CD8-positive, alpha-beta memory T cell (primary cell): ENCODE data around the gene MTM1. TPM values are rescaled to one million over a fixed set of nuclear protein-coding genes. Genes with fewer than 3 reads are reported as not detected.

Experiments
- CTCF ChIA-PET: fragments of 350-600 bp; sonication (Branson Sonifier 250); formaldehyde crosslinking; loops from one replicate; lab custom pipeline; 2021; ENCODE audit warnings: antibody characterized with exemption; lab: Charles Lee
- POLR2A ChIA-PET: fragments of 350-600 bp; sonication (Branson Sonifier 250); formaldehyde crosslinking; loops from one replicate; lab custom pipeline; 2021; ENCODE audit warnings: antibody characterized with exemption; lab: Charles Lee
- DNase-seq, 5 donors: peaks; one replicate each; pipeline versions ENCODE4 v3.0.0 to v3.0.0-alpha.2; 2020 to 2022; ENCODE audit warnings: mixed read lengths in 1 of 5
- H3K27ac ChIP-seq: one replicate; pipeline ENCODE4 v1.7.0; 2013; ENCODE audit warnings: low read depth, mild to moderate bottlenecking, low read length, moderate library complexity
- H3K27me3 ChIP-seq: 2 replicates; pipeline ENCODE4 v1.7.0; 2013; ENCODE audit warnings: low read length, mild to moderate bottlenecking; ENCODE audit not compliant: insufficient read depth, poor library complexity, severe bottlenecking
- H3K36me3 ChIP-seq: 2 replicates; pipeline ENCODE4 v1.7.0; 2013; ENCODE audit warnings: mild to moderate bottlenecking, low read length, moderate library complexity; ENCODE audit not compliant: insufficient read depth
- H3K4me1 ChIP-seq: 2 replicates; pipeline ENCODE4 v1.7.0; 2013; ENCODE audit warnings: mild to moderate bottlenecking, low read length, moderate library complexity; ENCODE audit not compliant: insufficient read depth
- H3K4me3 ChIP-seq: 2 replicates; pipeline ENCODE4 v1.7.0; 2013; ENCODE audit warnings: mild to moderate bottlenecking, low read length
- H3K9me3 ChIP-seq: 2 replicates; pipeline ENCODE4 v1.7.0; 2013; ENCODE audit warnings: mild to moderate bottlenecking, low read length
- H3K27ac Mint-ChIP-seq, 8 donors: one replicate each; pipeline ENCODE4 v1.8.0; 2020 to 2021; ENCODE audit warnings: mixed read lengths in 8 of 8, mild to moderate bottlenecking in 6 of 8, inconsistent platforms in 3 of 8, moderate library complexity in 3 of 8
- H3K27me3 Mint-ChIP-seq, 2 donors: one replicate each; pipeline ENCODE4 v1.8.0; 2020 to 2021; ENCODE audit warnings: mixed read lengths in 2 of 2, mild to moderate bottlenecking in 1 of 2, moderate library complexity in 1 of 2
- H3K36me3 Mint-ChIP-seq, 3 donors: one replicate each; pipeline ENCODE4 v1.8.0; 2020 to 2021; ENCODE audit warnings: mixed read lengths in 3 of 3, inconsistent platforms in 1 of 3, mild to moderate bottlenecking in 1 of 3
- H3K4me1 Mint-ChIP-seq, 3 donors: one replicate each; pipeline ENCODE4 v1.8.0; 2020 to 2021; ENCODE audit warnings: mixed read lengths in 3 of 3, inconsistent platforms in 1 of 3, mild to moderate bottlenecking in 1 of 3
- H3K4me3 Mint-ChIP-seq, 7 donors: one replicate each; pipeline ENCODE4 v1.8.0; 2020 to 2021; ENCODE audit warnings: mixed read lengths in 7 of 7, mild to moderate bottlenecking in 6 of 7, moderate library complexity in 4 of 7, inconsistent platforms in 2 of 7
- H3K9me3 Mint-ChIP-seq, 5 donors: one replicate each; pipeline ENCODE4 v1.8.0; 2020 to 2022; ENCODE audit warnings: mixed read lengths in 5 of 5, mild to moderate bottlenecking in 3 of 5, moderate library complexity in 2 of 5, inconsistent platforms in 1 of 5
- polyA plus RNA-seq: library from polyadenylated mRNA; unstranded; fragments of 300-500 nt; fragmentation: Illumina TruSeq; gene quantifications from one replicate; pipeline ENCODE4 v1.2.3, GENCODE V29; 2021
- total RNA-seq, 2 experiments: library from RNA; stranded (reverse); gene quantifications; one replicate each; pipeline ENCODE4 v1.2.3, GENCODE V29; 2021

The MTM1 gene
- total and polyA plus RNA-seq, 3 experiments from 2014 or later: 13.6 to 19.5 (median 16.6) TPM

- POLR2A ChIA-PET: no interaction called here
- Histone ChIP-seq H3K36me3 (no peaks in the 10 kb centered on the region), H3K4me1 (no peaks in the 10 kb centered on the region), H3K4me3 (no peak overlapping the region), H3K9me3 (no peaks in the 10 kb centered on the region), H3K27ac (no peak overlapping the region), H3K27me3 (no peaks in the 10 kb centered on the region)
- Mint-ChIP-seq H3K27me3 (peaks cover 0 to 8% of the 10 kb centered on the region in 2 donors), H3K27ac (no peak overlapping the region), H3K4me3 (no peak overlapping the region), H3K36me3 (peaks cover 0 to 4% (median 0%) of the 10 kb centered on the region in 3 donors), H3K4me1 (no peaks in the 10 kb centered on the region), H3K9me3 (peaks cover 0 to 10% (median 5%) of the 10 kb centered on the region in 5 donors)
- DNase-seq: no peak
- CTCF ChIA-PET: no interaction called here
These were observed 37.0 kb upstream of the MTM1 start for GRCh38 chrX:150531467-150531866.

GRCh38 chrX:150533863-150534262 is 34.6 kb upstream of the MTM1 start:
- POLR2A ChIA-PET: no interaction called here
- Mint-ChIP-seq H3K4me1 (no peaks in the 10 kb centered on the region), H3K4me3 (no peak overlapping the region), H3K27me3 (peaks cover 0 to 5% of the 10 kb centered on the region in 2 donors), H3K27ac (no peak overlapping the region), H3K9me3 (peaks cover 0 to 15% (median 7%) of the 10 kb centered on the region in 5 donors), H3K36me3 (peaks cover 0 to 4% (median 0%) of the 10 kb centered on the region in 3 donors)
- H3K4me1 ChIP-seq: no peaks in the 10 kb centered on the region
- CTCF ChIA-PET: no interaction called here
- no peak overlapping the region for H3K4me3 ChIP-seq
- H3K27me3 ChIP-seq: no peaks in the 10 kb centered on the region
- DNase-seq: no peak
- no peak overlapping the region for H3K27ac ChIP-seq
- H3K36me3 ChIP-seq: no peaks in the 10 kb centered on the region
- no peaks in the 10 kb centered on the region for H3K9me3 ChIP-seq

GRCh38 chrX:150536455-150537116 is 31.8 kb upstream of the MTM1 start:
- no peak overlapping the region for H3K27ac ChIP-seq
- Mint-ChIP-seq H3K27me3 (peaks cover 0 to 4% of the 10 kb centered on the region in 2 donors), H3K9me3 (peaks cover 0 to 15% (median 7%) of the 10 kb centered on the region in 5 donors), H3K36me3 (peaks cover 0 to 4% (median 0%) of the 10 kb centered on the region in 3 donors), H3K27ac (no peak overlapping the region), H3K4me3 (no peak overlapping the region), H3K4me1 (no peaks in the 10 kb centered on the region)
- H3K36me3 ChIP-seq: no peaks in the 10 kb centered on the region
- POLR2A ChIA-PET: no interaction called here
- H3K27me3 ChIP-seq: no peaks in the 10 kb centered on the region
- CTCF ChIA-PET: no interaction called here
- no peaks in the 10 kb centered on the region for H3K9me3 ChIP-seq
- H3K4me1 ChIP-seq: no peaks in the 10 kb centered on the region
- H3K4me3 ChIP-seq: no peak overlapping the region
- no peak for DNase-seq

- Mint-ChIP-seq H3K27me3 (peaks cover 0 to 4% of the 10 kb centered on the region in 2 donors), H3K4me3 (no peak overlapping the region), H3K9me3 (peaks cover 0 to 15% (median 7%) of the 10 kb centered on the region in 5 donors), H3K4me1 (no peaks in the 10 kb centered on the region), H3K36me3 (peaks cover 0 to 4% (median 0%) of the 10 kb centered on the region in 3 donors), H3K27ac (no peak overlapping the region)
- no peaks in the 10 kb centered on the region for H3K27me3 ChIP-seq
- no peak overlapping the region for H3K27ac ChIP-seq
- H3K4me1 ChIP-seq: no peaks in the 10 kb centered on the region
- POLR2A ChIA-PET: no interaction called here
- no peak overlapping the region for H3K4me3 ChIP-seq
- H3K36me3 ChIP-seq: no peaks in the 10 kb centered on the region
- H3K9me3 ChIP-seq: no peaks in the 10 kb centered on the region
- CTCF ChIA-PET: no interaction called here
- DNase-seq: no peak
These were observed 30.6 kb upstream of the MTM1 start for GRCh38 chrX:150537851-150538250.

- H3K4me3 Mint-ChIP-seq: no peak overlapping the region
- CTCF ChIA-PET: no interaction called here
These were observed 27.5 kb upstream of the MTM1 start for GRCh38 chrX:150540965-150541364.

GRCh38 chrX:150542846-150543229 is 25.6 kb upstream of the MTM1 start:
- Histone ChIP-seq H3K4me1 (peaks cover 17% of the 10 kb centered on the region), H3K27me3 (no peaks in the 10 kb centered on the region), H3K9me3 (no peaks in the 10 kb centered on the region), H3K36me3 (no peaks in the 10 kb centered on the region), H3K4me3 (no peak overlapping the region), H3K27ac (no peak overlapping the region)
- H3K36me3 Mint-ChIP-seq: no peaks in the 10 kb centered on the region
- no peak for DNase-seq
- H3K9me3 Mint-ChIP-seq: no peaks in the 10 kb centered on the region
- no peak overlapping the region for H3K4me3 Mint-ChIP-seq
- no peak overlapping the region for H3K27ac Mint-ChIP-seq
- peaks cover 0 to 1% of the 10 kb centered on the region in 2 donors for H3K27me3 Mint-ChIP-seq
- ChIA-PET POLR2A (no interaction called here), CTCF (no interaction called here)
- peaks cover 9 to 13% (median 13%) of the 10 kb centered on the region in 3 donors for H3K4me1 Mint-ChIP-seq

More at GRCh38 chrX:150540965-150541364, 27.5 kb upstream of the MTM1 start:
- no peak for DNase-seq
- Mint-ChIP-seq H3K27me3 (no peaks in the 10 kb centered on the region), H3K27ac (no peak overlapping the region), H3K36me3 (no peaks in the 10 kb centered on the region), H3K4me1 (no peaks in the 10 kb centered on the region), H3K9me3 (peaks cover 0 to 11% (median 4%) of the 10 kb centered on the region in 5 donors)
- peaks cover 2% of the 10 kb centered on the region for H3K4me1 ChIP-seq
- H3K4me3 ChIP-seq: no peak overlapping the region
- no peaks in the 10 kb centered on the region for H3K9me3 ChIP-seq
- POLR2A ChIA-PET: no interaction called here
- H3K36me3 ChIP-seq: no peaks in the 10 kb centered on the region
- no peak overlapping the region for H3K27ac ChIP-seq
- H3K27me3 ChIP-seq: no peaks in the 10 kb centered on the region

GRCh38 chrX:150543230-150544155 is 24.9 kb upstream of the MTM1 start:
- no peak overlapping the region for H3K27ac ChIP-seq
- peak overlapping the region in 1 of 8 donors; percentile 38 for H3K27ac Mint-ChIP-seq
- ChIA-PET POLR2A (no interaction called here), CTCF (interaction anchor here (0.7 to 1.0 kb wide), 2 partner anchors 27 to 155 kb away, joined by 3 read pairs; no protein-coding TSS in a partner anchor)
- H3K4me3 Mint-ChIP-seq: no peak overlapping the region
- H3K27me3 ChIP-seq: no peaks in the 10 kb centered on the region
- H3K36me3 Mint-ChIP-seq: no peaks in the 10 kb centered on the region
- H3K36me3 ChIP-seq: no peaks in the 10 kb centered on the region
- no peak for DNase-seq
- peaks cover 20% of the 10 kb centered on the region for H3K4me1 ChIP-seq
- H3K9me3 Mint-ChIP-seq: no peaks in the 10 kb centered on the region
- H3K4me3 ChIP-seq: no peak overlapping the region
- H3K27me3 Mint-ChIP-seq: peaks cover 0 to 1% of the 10 kb centered on the region in 2 donors
- peaks cover 11 to 20% (median 18%) of the 10 kb centered on the region in 3 donors for H3K4me1 Mint-ChIP-seq
- no peaks in the 10 kb centered on the region for H3K9me3 ChIP-seq
